Kidney tubule cell (primary cell): ENCODE data around the gene VSTM2B.

ENCODE experiments used
- DNase-seq: peaks from one replicate; pipeline ENCODE4 v3.0.0-alpha.2; 2018; ENCODE audit warnings: low spot score

VSTM2B gene

DNA sequence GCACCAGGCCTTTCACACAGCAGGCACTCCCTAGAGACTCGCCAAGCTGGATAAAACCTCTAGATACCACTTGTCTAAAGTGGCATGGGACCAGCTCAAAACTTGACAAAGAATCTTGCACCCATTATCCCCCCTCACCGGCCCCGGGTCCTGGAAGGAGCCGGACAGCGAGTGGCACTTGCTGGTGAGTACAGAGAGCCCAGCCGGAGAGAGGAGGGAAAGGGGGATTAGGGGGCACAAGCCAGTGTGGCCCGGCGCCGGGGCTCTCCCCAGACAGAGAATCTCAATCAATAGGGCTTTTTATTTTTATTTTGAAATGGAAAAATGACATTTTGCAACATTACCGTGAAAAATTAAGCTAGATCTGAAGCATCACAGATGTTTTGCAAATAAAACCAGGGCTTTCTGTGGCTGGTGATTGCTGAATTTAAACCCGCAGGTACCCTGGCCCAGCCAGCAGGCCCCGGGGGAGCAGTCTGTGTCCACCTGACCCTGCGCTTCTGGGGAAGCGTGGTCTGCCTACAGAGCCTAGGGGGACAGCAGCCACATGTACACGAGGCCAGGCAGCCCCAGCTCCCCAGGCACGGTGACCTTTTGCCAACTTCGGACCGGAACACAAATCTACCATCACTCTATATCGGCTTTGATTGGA is 10.0 kb upstream of the VSTM2B start:
- no peak for DNase-seq

GRCh38 chr19:29516358-29516725 is 9.5 kb upstream of the VSTM2B start:
- DNase-seq: no peak

DNA sequence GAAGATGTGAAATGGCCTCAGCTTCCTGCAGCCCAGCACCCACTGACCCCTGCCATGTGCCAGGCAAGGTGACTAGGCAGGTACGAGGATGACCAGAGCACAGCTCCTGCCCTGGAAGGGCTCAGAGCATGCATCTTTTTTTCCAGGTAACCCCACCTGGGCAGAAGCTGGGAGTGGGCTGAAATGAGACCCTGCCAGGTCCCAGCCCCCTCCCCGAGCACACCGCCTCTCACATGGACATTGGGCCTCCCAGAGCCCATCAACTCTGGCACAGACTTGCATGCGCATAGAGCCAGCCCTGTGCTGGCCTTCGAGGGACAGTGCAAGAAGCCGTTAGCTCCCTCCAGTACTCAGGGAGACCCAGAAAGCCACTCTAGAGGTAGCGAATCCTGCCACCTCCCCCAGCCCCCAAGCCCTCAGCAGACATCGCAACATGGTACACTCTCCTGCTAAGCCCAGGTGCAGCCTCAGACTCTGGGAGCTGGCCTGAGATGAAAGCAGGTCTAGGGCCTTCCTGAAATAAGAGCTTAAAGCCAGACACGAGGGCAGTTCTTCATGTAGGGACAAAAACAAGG is 8.9 kb upstream of the VSTM2B start:
- DNase-seq: no peak

DNA sequence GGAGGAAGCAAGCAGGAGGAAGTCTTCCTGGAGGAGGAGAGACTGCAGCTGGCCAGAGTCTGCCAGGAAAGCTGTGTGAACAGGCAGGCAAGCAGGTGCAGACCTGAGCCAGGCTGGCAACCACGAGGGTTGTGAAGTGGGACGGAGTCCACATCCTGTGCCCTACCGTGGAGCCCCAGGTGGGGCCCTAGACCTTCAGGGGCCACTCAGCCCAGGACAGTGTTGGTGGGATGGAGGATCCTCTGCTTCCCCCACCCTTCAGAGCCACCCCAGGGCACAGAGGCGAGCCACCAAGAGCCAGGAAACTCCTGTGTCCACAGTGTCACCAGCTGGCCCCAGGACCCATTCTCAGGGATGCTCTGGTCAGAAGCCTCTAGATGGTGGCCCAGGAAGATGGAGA is 8.4 kb upstream of the VSTM2B start:
- no peak for DNase-seq

GRCh38 chr19:29517946-29518345 is 7.8 kb upstream of the VSTM2B start:
- no peak for DNase-seq

- DNase-seq: no peak
Measured at GRCh38 chr19:29519146-29519545, 6.6 kb upstream of the VSTM2B start.

GRCh38 chr19:29519931-29520330 is 5.9 kb upstream of the VSTM2B start:
- DNase-seq: no peak

- no peak for DNase-seq
Measured at GRCh38 chr19:29520390-29520789, 5.4 kb upstream of the VSTM2B start.

- no peak for DNase-seq
Measured at GRCh38 chr19:29521291-29522075, 4.3 kb upstream of the VSTM2B start.

DNA sequence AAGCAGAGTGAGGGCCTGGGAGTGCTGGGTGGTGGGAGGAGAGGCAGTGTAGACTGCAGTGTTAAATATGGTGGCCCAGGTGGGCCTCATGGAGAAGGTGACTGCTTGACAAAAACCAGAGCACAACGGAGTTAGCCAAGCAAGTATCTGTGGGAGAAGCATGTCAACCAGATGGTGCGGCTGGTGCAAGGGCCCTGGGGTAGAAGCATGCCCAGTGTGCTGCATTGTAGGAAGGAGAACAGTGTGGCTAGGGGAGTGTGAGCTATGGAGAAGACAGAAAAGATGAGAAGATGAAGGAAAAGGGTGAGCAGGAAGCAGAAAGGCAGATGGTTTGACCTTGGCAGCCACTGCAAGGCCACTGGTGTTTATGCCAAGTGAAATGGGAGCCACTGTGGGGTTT is 2.2 kb upstream of the VSTM2B start:
- no peak for DNase-seq

DNA sequence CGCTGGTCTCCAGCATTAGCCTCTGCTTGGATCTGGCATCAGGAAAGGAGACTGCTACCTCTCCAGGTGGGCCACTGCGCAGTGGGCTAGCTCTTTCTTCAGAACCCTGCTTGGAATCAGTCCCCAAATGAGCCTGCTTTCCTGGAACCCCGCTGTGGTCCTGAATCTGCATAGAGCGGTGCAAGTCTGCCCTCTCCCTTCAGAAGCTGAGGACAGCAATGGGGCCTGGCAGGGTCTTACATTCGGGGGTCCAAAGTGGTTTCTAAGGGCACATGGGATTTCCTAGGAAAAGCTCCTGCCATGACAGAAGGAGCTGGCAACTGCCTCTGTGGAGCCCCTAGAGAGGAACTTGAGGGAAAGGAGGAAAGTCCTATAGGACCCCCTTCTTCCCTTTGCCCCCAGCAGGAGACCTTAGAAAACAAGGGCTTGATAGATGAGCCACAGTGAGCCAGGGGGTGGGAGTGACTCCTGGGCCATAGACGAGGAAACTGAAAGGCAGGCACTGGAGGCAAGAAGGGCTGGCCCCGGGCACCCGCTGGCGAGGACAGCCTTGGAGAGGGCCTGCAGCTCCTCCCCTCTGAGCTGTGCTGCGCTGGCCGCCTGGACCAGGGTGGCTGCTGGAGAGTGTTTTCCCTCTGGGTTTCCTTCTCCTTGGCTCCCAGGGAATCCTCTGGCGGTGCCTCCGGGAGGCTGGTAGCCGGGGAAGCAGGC is 1.4 kb upstream of the VSTM2B start:
- no peak for DNase-seq

- no peak for DNase-seq
Measured at GRCh38 chr19:29524912-29525831, 622 bp upstream of the VSTM2B start.

GRCh38 chr19:29526730-29527499 is 1.1 kb downstream of the VSTM2B start:
- no peak for DNase-seq

GRCh38 chr19:29527500-29528328 is 1.9 kb downstream of the VSTM2B start:
- no peak for DNase-seq

DNA sequence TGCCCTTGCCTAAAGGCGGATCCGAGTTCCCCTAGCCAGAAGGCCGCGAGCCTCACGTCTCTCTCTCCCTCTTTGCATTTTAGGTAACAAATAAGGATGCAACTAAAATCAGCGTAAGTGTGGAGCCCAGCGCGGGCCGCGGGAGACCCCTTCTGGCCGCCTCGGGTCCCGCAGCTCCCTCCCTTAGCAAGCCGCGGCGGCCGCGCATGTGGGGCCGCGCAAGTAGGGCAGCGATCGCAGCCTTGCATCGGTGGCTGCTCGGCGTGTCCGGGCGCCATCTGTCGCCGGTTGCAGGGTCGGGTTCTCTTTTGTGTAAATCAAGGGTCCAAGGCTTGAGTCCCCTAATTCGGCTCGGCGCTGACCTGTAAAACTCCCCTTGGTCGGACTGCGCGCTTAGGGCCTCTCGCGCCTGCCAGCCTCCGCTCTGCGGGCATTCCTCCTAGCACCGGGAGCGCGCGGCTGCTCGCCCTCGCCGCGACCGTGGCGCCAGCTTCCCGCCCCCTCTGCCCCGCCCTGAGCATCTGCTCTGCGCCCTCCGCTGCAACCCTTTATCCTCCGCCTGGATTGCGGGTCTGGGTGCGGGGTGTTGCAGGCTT is 2.7 kb downstream of the VSTM2B start:
- peak; percentile 73 for DNase-seq

DNA sequence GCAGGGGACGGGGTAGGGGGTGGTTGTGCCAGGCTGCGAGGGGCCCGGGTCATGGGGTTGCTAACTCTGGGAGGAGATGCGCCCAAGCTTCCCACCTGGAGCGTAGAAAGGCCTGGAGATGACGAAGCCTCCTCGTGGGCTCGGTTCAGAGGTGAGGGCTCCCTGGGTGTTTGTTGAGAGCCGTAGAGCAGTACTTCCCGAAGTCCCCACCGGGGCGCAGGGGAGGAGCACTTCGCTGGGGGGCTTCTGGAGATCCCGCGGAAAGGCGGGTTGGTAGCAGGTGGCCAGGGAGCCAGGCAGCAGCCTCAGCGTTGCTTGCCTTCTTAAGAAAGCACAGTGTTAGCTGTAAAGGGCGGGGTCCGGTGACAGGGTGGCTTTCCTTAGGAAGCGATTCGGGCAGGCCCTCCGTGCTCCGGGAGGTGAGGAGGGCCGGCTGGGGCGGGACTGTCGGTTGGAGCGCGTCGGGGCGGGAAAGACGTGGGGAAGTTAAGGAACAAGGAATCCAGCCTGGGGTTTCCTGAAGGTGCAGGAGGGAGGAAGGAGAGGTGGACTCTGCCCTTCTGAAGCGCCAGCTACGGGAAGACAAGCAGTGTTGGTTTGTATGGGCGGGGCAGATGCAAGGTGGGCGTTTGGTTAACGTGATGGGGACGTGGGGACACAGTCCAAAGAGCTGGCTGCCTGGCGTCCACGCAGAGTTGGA is 3.3 kb downstream of the VSTM2B start:
- no peak for DNase-seq

DNA sequence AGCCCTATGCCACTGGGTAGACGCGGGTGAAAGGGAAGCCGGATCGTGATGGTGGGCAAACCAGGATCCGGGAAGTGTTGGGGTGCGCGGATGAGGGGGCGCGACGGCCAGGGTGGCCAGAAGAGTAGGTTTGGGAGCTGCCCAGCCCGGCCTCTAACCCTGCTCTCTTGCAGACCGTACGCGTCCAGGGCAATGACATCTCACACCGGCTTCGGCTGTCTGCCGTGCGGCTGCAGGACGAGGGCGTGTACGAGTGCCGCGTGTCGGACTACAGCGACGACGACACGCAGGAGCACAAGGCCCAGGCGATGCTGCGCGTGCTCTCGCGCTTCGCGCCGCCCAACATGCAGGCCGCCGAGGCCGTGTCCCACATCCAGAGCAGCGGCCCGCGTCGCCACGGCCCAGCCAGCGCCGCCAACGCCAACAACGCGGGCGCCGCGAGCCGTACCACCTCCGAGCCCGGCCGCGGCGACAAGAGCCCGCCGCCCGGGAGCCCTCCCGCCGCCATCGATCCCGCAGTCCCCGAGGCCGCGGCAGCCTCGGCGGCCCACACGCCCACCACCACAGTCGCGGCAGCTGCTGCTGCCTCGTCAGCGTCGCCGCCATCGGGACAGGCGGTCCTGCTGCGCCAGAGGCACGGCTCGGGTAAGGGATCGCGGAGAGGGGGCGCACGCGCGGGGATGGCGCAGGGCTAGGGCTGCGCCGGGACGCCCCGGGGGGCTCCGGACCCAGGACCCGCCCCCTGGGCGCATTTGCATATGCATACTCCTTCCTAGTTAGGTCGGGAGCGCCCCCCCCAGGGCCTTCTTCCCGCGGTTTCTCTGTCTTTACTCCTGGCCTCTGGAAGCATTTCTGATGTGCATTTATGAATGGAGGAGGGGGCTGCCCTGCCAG is 4.1 kb downstream of the VSTM2B start:
- no peak for DNase-seq
